ENCODE data around the gene PHETA1. TPM values are rescaled to one million over a fixed set of nuclear protein-coding genes. Genes with fewer than 3 reads are reported as not detected.

The PHETA1 gene
- total and polyA plus RNA-seq, 2 of the 13 experiments (the other 11 are each of a cell fraction or from before 2014, with no cell fraction given) = 11.3 to 20.8 TPM

DNA sequence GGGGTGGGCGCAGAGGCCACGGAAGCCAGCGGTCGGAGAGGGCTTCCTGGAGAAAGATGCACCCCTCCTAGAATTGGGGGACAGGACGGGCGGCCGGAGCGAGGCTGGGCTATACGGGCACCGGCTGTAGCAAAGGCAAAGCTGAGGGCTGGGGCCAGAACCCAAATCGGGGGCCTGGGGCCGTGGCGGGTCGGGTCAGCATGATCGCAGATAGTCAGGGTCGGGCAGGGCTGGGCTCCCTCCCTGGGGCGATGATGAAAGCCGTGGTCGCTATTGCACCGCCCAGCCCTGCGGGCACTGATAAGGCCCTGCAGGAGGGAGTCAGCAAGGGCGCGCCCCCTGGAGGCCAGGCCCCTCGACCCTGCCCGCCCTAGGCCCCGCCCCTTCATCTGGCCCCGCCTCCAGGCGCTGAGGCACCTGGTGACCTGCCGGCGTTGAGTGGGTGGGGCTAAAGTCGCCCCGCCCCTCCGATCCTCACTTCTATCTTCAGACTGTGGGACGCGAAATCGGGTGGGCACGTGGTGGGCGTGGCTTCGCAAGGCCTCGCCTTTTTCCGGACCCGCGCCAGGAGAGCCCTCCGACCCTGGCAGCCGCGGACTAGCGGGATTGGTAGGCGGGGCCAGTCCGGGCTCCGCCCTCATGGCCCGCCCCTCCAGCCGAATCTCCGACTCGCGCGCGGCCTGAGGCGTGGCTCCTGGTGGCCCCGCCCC lies 36.4 kb upstream of the PHETA1 start (continued):
- TF ChIP-seq, protein P1, sequence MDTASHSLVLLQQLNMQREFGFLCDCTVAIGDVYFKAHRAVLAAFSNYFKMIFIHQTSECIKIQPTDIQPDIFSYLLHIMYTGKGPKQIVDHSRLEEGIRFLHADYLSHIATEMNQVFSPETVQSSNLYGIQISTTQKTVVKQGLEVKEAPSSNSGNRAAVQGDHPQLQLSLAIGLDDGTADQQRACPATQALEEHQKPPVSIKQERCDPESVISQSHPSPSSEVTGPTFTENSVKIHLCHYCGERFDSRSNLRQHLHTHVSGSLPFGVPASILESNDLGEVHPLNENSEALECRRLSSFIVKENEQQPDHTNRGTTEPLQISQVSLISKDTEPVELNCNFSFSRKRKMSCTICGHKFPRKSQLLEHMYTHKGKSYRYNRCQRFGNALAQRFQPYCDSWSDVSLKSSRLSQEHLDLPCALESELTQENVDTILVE (CRISPR knock-in tag; IDR thresholded peaks at IDR 0.05) = no peak; the same call in 1 of the 2 replicates
- TF ChIP-seq, protein P2, sequence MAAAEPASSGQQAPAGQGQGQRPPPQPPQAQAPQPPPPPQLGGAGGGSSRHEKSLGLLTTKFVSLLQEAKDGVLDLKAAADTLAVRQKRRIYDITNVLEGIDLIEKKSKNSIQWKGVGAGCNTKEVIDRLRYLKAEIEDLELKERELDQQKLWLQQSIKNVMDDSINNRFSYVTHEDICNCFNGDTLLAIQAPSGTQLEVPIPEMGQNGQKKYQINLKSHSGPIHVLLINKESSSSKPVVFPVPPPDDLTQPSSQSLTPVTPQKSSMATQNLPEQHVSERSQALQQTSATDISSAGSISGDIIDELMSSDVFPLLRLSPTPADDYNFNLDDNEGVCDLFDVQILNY (CRISPR knock-in tag; conservative IDR thresholded peaks at IDR 0.05) = no peak
- TF ChIP-seq ZNF7 (CRISPR knock-in tag; IDR thresholded peaks at IDR 0.05) (no peak; the same call in 1 of the 2 replicates), ZNF3 (CRISPR knock-in tag; IDR thresholded peaks at IDR 0.05) (no peak), ELF1 (CRISPR knock-in tag; IDR thresholded peaks at IDR 0.05) (peak; percentile 42; the same call in 1 of the 2 replicates), ZBTB7B (CRISPR knock-in tag; IDR thresholded peaks at IDR 0.05) (peak; percentile 77; the same call in 1 of the 2 replicates), CREM (IDR thresholded peaks at IDR 0.05) (peak; percentile 50; the same call in 1 of the 2 replicates), CREM (CRISPR knock-in tag; IDR thresholded peaks at IDR 0.05) (no peak), MED8 (CRISPR knock-in tag; IDR thresholded peaks at IDR 0.05; ENCODE audit: insufficient replicate concordance) (no peak), ZNF792 (CRISPR knock-in tag; IDR thresholded peaks at IDR 0.05) (0 out of 2 replicates have a peak, but pooled peaks have one; percentile 23), RBFOX2 (IDR thresholded peaks at IDR 0.05; ENCODE audit: low read depth, low read length) (peak; percentile 88), NR2C2 (CRISPR knock-in tag; IDR thresholded peaks at IDR 0.05; ENCODE audit: borderline replicate concordance) (peak; percentile 29; the same call in 1 of the 2 replicates), RXRB (CRISPR knock-in tag; IDR thresholded peaks at IDR 0.05; ENCODE audit: borderline replicate concordance) (peak; percentile 37; the same call in 1 of the 2 replicates), ZNF672 (CRISPR knock-in tag; IDR thresholded peaks at IDR 0.05) (no peak), CENPT (CRISPR knock-in tag; IDR thresholded peaks at IDR 0.05; ENCODE audit: low read depth) (no peak), DMAP1 (CRISPR knock-in tag; IDR thresholded peaks at IDR 0.05) (peak; percentile 86; the same call in 1 of the 2 replicates), MED1 (CRISPR knock-in tag; IDR thresholded peaks at IDR 0.05) (peak; percentile 85), SIN3A (IDR thresholded peaks at IDR 0.05; ENCODE audit: borderline replicate concordance, low read depth, low read length) (peak; percentile 6; the same call in 1 of the 2 replicates), ZNF747 (CRISPR knock-in tag; IDR thresholded peaks at IDR 0.05; ENCODE audit: borderline replicate concordance) (no peak), SP5 (CRISPR knock-in tag; IDR thresholded peaks at IDR 0.05; ENCODE audit: borderline replicate concordance, low read depth) (peak; percentile 77; the same call in 1 of the 2 replicates), SALL1 (CRISPR knock-in tag; IDR thresholded peaks at IDR 0.05) (peak; percentile 78), ZNF260 (CRISPR knock-in tag; IDR thresholded peaks at IDR 0.05; ENCODE audit: borderline replicate concordance, low read depth) (no peak)
- TF ChIP-seq, protein P3, sequence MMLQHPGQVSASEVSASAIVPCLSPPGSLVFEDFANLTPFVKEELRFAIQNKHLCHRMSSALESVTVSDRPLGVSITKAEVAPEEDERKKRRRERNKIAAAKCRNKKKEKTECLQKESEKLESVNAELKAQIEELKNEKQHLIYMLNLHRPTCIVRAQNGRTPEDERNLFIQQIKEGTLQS (CRISPR knock-in tag; IDR thresholded peaks at IDR 0.05) = peak; percentile 91
- TF ChIP-seq, protein P4, sequence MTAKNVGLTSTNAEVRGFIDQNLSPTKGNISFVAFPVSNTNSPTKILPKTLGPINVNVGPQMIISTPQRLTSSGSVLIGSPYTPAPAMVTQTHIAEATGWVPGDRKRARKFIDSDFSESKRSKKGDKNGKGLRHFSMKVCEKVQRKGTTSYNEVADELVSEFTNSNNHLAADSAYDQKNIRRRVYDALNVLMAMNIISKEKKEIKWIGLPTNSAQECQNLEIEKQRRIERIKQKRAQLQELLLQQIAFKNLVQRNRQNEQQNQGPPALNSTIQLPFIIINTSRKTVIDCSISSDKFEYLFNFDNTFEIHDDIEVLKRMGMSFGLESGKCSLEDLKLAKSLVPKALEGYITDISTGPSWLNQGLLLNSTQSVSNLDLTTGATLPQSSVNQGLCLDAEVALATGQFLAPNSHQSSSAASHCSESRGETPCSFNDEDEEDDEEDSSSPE (CRISPR knock-in tag; IDR thresholded peaks at IDR 0.05) = 0 out of 2 replicates have a peak, but pooled peaks have one; percentile 10
- TF ChIP-seq, protein P5, sequence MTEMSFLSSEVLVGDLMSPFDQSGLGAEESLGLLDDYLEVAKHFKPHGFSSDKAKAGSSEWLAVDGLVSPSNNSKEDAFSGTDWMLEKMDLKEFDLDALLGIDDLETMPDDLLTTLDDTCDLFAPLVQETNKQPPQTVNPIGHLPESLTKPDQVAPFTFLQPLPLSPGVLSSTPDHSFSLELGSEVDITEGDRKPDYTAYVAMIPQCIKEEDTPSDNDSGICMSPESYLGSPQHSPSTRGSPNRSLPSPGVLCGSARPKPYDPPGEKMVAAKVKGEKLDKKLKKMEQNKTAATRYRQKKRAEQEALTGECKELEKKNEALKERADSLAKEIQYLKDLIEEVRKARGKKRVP (CRISPR knock-in tag; IDR thresholded peaks at IDR 0.05) = peak; percentile 35 to 100; a peak in 2 of 4 replicates
- TF ChIP-seq, protein P6, sequence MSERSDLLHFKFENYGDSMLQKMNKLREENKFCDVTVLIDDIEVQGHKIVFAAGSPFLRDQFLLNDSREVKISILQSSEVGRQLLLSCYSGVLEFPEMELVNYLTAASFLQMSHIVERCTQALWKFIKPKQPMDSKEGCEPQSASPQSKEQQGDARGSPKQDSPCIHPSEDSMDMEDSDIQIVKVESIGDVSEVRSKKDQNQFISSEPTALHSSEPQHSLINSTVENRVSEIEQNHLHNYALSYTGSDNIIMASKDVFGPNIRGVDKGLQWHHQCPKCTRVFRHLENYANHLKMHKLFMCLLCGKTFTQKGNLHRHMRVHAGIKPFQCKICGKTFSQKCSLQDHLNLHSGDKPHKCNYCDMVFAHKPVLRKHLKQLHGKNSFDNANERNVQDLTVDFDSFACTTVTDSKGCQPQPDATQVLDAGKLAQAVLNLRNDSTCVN (CRISPR knock-in tag; IDR thresholded peaks at IDR 0.05; ENCODE audit: borderline replicate concordance) = 0 out of 2 replicates have a peak, but pooled peaks have one; percentile 6
